Measurements from ENCODE around the gene TK2. TPM values are rescaled to one million over a fixed set of nuclear protein-coding genes. Genes with fewer than 3 reads are reported as not detected.

Gene TK2
- total and polyA plus RNA-seq, 2 experiments from 2014 or later = 1.8 to 4.2 TPM

GRCh38 chr16:66493490-66494401, 56.2 kb downstream of the TK2 start (continued):
- TF ChIP-seq ZNF462 (CRISPR knock-in tag; IDR thresholded peaks at IDR 0.05) = no peak
- no peak for TF ChIP-seq CTCF (conservative IDR thresholded peaks at IDR 0.05; ENCODE audit: low read depth in 2 of 2)

DNA sequence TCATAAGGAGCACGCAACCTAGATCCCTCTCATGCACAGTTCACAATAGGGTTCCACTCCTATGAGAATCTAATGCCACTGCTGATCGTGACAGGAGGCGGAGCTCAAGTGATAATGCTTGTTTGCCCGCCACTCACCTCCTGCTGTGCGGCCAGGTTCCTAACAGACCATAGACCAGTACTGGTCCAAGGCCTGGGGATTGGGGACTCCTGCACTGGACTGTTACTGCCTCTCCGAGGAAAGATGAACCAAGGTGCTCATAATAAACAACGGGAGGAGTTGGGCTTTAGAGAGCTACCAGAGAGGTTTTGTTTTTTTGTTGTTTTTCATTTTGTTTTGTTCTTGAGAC, 58.2 kb downstream of the TK2 start:
- peaks cover 32% of the 10 kb centered on the region for H3K9me3 Mint-ChIP-seq
- no peaks in the 10 kb centered on the region for H3K79me2 ChIP-seq (replicated peaks; ENCODE audit: insufficient read depth)
- H3K4me2 ChIP-seq = no peak overlapping the region
- no peak overlapping the region for H2AFZ ChIP-seq
- peaks cover 12% of the 10 kb centered on the region for H3K36me3 Mint-ChIP-seq (ENCODE audit: low read depth)
- no peaks in the 10 kb centered on the region for H3K4me1 ChIP-seq (ENCODE audit: insufficient read depth)
- peaks cover 4% of the 10 kb centered on the region for H3K27me3 Mint-ChIP-seq (ENCODE audit: insufficient read depth, low read depth, poor library complexity)
- TF ChIP-seq CREB1 (CRISPR knock-in tag; IDR thresholded peaks at IDR 0.05; ENCODE audit: low read depth) (no peak), NANOG (IDR thresholded peaks at IDR 0.05; ENCODE audit: borderline replicate concordance) (no peak), EZH2 (IDR thresholded peaks at IDR 0.05; ENCODE audit: low read depth, unreplicated experiment) (no peak), ZNF331 (CRISPR knock-in tag; IDR thresholded peaks at IDR 0.05; ENCODE audit: low read depth) (no peak), POLR2AphosphoS5 (IDR thresholded peaks at IDR 0.05; ENCODE audit: low read depth) (no peak), ZNF114 (CRISPR knock-in tag; IDR thresholded peaks at IDR 0.05) (no peak), EZH2phosphoT487 (IDR thresholded peaks at IDR 0.05; ENCODE audit: unreplicated experiment) (no peak), STAT1 (IDR thresholded peaks at IDR 0.05; ENCODE audit: unreplicated experiment) (no peak)
- TF ChIP-seq, protein P1, sequence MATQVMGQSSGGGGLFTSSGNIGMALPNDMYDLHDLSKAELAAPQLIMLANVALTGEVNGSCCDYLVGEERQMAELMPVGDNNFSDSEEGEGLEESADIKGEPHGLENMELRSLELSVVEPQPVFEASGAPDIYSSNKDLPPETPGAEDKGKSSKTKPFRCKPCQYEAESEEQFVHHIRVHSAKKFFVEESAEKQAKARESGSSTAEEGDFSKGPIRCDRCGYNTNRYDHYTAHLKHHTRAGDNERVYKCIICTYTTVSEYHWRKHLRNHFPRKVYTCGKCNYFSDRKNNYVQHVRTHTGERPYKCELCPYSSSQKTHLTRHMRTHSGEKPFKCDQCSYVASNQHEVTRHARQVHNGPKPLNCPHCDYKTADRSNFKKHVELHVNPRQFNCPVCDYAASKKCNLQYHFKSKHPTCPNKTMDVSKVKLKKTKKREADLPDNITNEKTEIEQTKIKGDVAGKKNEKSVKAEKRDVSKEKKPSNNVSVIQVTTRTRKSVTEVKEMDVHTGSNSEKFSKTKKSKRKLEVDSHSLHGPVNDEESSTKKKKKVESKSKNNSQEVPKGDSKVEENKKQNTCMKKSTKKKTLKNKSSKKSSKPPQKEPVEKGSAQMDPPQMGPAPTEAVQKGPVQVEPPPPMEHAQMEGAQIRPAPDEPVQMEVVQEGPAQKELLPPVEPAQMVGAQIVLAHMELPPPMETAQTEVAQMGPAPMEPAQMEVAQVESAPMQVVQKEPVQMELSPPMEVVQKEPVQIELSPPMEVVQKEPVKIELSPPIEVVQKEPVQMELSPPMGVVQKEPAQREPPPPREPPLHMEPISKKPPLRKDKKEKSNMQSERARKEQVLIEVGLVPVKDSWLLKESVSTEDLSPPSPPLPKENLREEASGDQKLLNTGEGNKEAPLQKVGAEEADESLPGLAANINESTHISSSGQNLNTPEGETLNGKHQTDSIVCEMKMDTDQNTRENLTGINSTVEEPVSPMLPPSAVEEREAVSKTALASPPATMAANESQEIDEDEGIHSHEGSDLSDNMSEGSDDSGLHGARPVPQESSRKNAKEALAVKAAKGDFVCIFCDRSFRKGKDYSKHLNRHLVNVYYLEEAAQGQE (IDR thresholded peaks at IDR 0.05; ENCODE audit: unreplicated experiment) = no peak
- no peaks in the 10 kb centered on the region for H4K20me1 ChIP-seq (replicated peaks; ENCODE audit: insufficient read depth)
- H3K9me2 ChIP-seq (ENCODE audit: insufficient read depth) = no peaks in the 10 kb centered on the region
- no peak overlapping the region for H3K27ac ChIP-seq (ENCODE audit: low read depth)
- no peak for ATAC-seq
- no peak overlapping the region for H3K4me3 Mint-ChIP-seq
- no peak overlapping the region for H3K27ac Mint-ChIP-seq
- H3K36me3 ChIP-seq (ENCODE audit: insufficient read depth) = no peaks in the 10 kb centered on the region
- H3F3A ChIP-seq (replicated peaks; ENCODE audit: low read depth) = no peaks in the 10 kb centered on the region
- no peaks in the 10 kb centered on the region; the same call in 2 of the 3 replicates for H3K4me1 Mint-ChIP-seq
- H3K27me3 ChIP-seq (ENCODE audit: insufficient read depth) = no peaks in the 10 kb centered on the region
- no peak overlapping the region for H3K4me3 ChIP-seq
- DNase-seq (ENCODE audit: low spot score) = no peak

All from GM23338 (cell line).